SKM-1 treated with dmso at 0.1 percent for 144 hours (cell line): Measurements from ENCODE around the gene DHX8.
"Not testable (repeated sequence)": the region's sequence is repeated elsewhere in the genome, so short reads cannot be mapped to it uniquely, and the experiment has no call there.

Experiments used
- DNase-seq: peaks from one replicate; lab custom pipeline; 2025; ENCODE audit not compliant: unreplicated experiment; lab: John Stamatoyannopoulos, UW

DHX8 gene

DNA sequence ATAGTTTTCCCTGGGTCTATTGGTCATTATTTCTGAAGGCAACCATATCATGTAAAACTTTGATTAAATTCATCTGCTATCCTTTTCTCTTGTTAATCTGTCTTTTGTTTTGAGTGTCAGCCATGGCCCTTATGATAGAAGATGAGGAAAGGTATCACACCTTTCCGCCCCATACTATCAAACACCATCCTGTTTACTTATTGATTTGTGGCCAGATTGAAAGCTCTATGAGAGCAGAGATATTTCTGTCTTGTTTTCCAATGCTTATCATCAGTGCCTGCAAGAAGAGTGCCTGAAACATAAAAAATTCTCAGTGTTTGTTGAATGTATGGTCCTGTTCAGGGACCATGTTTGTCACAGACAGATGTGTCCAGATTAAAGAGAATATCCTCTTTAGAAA, 22.6 kb upstream of the DHX8 start:
- no peak for DNase-seq

DNA sequence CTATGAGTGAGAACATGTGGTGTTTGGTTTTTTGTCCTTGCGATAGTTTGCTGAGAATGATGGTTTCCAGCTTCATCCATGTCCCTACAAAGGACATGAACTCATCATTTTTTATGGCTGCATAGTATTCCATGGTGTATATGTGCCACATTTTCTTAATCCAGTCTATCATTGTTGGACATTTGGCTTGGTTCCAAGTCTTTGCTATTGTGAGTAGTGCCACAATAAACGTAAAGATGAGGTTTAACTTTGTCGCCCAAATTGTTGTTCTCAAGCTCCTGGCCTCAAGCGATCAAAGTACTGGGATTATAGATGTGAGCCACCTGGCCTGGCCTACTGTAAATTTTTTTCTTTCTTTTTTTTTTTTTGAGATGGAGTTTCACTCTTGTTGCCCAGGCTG, 21.2 kb upstream of the DHX8 start:
- not testable (repeated sequence) for DNase-seq

DNA sequence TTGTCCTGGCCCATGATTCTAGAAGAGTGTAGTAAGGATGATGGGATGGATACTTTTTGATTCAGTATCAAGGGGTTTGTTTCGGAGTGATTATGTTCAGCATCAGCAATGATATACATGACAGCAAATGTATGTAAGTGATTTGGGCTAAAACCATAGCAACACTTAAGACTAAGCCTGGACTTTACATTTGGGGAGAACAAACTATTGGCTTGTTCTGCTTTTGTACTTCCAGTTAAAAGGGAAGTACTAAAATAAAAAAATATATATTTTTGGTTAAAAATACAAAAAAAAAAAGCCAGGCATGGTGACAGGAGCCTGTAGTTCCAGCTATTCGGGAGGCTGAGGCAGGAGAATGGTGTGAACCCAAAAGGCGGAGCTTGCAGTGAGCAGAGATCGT, 20.5 kb upstream of the DHX8 start:
- no peak for DNase-seq

DNA sequence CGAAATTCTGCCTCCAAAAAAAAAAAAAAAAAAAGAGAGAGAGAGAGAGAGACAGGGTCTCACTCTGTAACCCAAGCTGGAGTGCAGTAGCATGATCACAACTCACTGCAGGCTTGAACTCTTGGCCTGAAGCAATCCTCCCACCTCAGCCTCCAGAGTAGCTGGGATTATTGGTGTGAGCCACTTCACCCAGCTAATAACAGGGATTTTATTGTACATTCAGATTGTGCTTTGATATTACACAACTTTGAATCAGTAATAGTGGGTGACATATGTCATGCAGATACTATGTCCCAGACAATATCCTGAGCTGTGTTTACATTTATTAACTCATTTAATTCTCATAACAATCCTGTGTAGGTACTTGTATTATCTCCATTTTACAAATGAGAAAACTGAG, 19.7 kb upstream of the DHX8 start:
- DNase-seq: no peak

DNA sequence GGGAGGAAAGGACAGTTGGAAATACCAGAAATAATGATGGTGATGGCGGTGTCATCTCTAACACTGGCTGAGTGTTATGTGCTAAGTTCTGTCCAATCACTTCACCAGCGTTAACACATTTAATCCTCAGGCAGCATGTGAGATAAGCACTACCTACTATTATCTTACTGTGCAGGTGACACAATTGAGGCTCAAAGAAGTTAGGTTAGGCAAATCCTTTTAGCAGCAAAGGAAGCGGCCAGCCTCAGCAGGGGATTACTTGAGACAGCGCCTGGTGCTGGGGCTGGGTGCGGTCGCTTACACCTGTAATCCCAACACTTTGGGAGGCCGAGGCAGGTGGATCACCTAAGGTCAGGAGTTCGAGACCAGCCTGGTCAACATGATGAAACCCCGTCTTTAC, 18.7 kb upstream of the DHX8 start:
- no peak for DNase-seq

DNA sequence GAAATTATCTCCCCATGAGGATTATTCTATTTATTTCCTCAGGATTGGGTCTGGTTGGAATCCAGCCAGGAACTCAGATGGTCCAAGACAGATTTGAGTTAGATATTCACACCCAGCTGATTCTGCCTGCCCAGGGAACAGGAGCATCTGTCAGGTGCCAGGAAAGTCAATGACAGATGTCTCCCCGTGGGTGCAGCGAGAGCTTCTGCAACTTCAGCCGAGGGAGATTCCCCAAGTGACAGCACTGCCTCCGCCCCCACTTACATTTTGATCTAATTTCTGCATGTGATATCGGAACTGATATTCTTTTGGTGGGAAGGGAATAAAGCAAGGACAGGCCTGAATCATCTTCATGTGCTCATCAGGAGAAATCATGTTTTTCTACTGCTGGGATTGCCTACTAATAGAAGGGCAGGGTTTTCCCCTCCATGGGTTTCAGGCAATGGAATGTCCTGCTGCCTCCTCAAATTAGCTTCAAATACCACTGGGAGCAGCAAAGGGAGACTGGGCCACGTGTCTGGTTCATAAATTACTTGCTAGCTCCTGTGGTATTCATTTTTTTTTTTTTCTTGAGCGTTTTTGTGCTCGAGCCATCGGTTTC, 15.7 kb upstream of the DHX8 start:
- no peak for DNase-seq

DNA sequence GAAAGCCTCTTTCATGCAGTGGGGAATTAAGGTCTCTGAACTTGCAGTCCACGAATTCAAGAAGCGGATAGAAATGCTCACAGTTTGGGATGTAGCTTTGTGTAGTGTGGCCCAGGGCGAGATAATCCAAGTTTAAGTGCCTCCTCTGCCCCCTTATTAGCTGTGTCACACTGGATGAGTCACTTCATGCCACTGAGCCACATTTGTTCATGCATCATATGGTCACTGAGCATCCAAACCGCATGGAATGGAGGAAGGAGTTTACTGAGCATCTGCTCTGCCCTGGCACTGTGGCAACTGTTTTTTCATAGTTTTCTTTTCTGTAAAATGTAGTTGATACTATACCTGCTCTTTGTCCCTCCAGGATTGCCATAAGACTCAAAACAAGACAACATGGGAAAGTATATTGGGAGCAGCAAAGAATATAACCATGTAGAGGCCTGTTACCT, 15.1 kb upstream of the DHX8 start:
- DNase-seq: no peak

DNA sequence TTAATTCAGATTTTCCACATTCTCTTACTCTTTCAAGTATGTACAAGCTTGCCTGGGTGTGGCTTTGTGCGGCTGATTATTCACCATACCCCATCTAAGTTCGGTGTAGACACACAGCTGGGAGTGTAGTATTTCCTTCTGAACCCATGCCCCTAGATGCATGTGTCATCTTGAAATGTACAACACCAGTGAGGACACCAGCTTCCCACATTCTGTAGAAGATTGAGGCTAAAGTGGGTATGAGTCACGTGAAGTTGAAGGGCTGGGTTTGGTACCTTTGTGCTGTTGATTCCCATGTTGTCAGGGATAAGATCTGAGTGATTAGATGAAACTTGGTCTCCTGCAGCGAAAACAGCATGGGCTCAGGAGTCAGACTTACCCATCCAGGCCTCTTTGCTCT, 14.6 kb upstream of the DHX8 start:
- no peak for DNase-seq

DNA sequence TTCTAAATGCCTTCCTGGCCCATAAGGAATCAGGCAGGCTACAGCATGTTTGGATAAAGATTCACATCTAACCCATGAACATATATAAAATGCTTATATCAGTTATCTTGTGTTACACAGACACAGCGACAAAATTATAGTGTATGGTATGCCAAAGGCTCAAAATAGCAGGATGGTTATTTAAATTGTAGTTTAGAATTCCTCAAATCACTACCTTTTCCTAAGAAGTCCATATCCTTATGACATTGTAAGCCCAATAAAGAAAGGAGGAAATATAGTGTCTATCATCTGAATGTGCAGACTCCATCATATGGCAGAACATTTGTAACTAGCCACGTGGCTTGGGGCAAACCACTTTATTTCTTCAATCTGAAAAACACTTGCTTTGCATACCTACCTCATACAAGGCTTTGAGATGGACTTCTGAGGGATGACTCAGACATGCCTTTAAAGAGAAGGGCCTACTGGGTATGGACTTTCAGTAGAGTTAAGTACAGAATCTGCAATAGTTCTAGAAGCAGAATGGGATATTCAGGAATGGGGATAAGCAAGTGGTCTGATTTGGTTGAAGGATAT, 12.1 kb upstream of the DHX8 start:
- no peak for DNase-seq

DNA sequence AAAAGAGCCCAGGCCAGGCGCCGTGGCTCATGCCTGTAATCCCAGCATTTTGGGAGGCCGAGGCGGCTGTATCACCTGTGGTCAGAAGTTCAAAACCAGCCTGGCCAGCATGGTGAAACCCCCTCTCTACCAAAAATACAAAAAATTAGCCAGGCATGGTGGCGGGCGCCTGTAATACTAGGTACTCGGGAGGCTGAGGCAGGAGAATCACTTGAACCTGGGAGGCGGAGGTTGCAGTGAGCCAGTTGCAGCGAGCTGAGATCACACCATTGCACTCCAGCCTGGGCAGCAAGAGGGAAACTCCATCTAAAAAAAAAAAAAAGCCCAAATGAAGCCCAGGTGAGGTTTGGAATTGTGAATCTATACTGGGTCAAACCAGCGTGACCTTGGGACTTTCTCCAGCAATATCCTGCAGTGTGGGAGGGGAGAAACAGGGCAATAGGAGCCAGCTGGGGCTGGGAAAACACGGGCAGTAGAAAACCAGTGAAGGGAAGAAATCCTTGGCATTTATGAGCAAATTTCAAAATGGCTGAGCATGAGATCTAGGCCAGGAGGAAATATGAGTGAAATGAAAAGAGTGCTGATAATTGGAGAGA, 8.2 kb upstream of the DHX8 start:
- DNase-seq: no peak

DNA sequence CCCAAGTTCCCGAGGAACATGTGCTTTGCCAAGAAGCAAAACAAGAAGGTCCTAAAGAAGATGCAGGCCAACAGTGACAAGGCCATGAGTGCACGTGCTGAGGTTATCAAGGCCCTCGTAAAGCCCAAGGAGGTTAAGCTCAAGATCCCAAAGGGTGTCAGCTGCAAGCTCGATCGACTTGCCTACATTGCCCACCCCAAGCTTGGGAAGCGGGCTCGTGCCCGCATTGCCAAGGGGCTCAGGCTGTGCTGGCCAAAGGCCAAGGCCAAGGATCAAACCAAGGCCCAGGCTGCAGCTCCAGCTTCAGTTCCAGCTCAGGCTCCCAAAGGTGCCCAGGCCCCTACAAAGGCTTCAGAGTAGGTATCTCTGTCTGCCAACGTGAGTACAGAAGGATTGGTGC, 7.5 kb upstream of the DHX8 start:
- DNase-seq: not testable (repeated sequence)

DNA sequence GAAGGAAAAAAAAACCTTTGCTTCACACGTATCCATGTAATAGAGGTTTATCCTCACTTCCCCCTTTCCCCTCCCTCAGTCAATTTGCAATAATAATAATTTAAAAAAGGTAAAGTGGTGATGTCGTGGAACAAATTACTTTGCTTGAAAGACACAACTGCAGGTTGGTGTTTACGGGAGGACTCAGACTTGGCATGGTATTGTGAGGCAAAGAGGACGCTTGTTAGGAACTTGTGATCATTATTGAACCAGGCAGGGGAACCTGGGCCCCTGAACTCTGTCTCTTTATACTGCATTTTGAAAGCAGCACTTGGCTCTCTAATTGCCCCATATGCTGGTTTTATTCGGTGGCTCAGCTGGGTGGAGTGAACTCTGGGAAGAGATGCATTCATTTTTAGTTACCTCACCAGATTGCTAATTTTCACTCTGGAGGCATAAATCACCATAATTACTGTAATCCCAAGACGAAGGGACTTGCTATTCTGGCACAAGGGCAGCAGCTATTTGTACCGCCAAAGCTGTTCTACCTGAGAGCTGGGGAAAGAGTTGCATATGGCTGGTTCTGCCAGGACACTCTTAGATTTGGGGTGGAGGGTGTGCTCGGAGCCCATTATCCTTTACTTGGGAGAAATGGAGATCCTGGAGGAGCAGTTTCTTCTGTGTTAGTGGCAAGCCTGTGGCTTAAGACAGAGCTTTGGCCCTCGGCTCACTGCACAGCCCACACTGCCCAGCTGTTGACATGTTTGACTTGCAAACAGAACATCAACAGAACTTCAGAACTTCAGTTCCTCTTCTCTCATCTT, 5.7 kb upstream of the DHX8 start:
- DNase-seq: no peak

DNA sequence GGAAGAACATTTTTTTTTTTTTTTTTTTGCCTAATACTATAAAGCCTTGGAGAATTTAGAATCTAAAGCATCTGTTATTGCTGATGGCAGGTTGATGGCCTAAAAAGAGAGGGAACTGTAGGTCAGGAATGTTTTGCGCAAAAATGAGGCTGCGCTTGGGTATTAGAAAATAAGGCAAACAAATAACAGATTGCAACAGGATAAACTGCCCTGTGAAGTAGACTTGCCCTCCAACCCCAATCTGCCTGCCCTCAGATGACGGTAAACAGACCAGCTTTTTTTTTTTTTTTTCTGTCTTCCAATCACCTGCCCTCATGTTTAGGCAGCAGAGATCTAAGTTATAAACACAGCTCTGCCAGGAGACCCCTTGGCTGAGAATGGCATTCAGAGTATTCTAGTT, 3.8 kb upstream of the DHX8 start:
- no peak for DNase-seq

DNA sequence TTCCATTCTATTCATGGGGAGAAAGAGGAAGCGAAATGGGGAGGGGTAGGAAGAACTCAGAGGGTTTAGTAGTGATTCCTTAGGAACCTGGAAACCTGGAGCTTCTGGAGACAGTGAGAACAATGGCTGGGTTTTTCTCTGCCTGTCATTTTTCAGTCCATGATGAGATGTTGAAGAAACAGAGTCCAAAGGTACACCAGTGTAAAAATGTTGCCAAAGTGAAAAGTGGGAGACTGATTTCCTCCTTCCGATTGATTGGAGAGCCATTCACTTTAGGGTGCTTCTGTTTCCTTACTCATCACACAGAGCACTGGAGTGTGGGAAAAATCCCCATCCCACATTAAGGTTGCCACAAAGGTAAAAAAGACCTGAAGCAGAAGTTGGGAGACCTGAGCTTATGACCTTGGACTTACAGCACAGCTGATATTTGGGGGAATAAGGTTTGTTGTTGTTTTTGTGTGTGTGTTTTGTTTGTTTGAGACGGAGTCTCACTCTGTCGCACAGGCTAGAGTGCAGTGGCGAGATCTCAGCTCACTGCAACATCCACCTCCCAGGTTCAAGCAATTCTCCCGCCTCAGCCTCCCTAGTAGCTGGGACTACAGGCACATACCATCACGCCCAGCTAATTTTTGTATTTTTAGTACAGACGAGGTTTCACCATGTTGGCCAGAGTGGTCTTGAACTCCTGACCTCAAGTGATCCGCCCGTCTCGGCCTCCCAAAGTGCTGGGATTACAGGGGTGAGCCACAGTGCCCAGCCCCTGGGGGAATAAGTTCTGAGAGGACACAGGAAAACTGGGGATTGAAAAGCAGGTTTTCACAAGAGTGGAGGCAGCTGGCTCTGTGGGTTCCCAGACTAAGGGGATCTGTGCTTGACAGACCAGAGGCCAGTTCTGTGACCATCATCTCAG, 1.4 kb upstream of the DHX8 start:
- no peak for DNase-seq

DNA sequence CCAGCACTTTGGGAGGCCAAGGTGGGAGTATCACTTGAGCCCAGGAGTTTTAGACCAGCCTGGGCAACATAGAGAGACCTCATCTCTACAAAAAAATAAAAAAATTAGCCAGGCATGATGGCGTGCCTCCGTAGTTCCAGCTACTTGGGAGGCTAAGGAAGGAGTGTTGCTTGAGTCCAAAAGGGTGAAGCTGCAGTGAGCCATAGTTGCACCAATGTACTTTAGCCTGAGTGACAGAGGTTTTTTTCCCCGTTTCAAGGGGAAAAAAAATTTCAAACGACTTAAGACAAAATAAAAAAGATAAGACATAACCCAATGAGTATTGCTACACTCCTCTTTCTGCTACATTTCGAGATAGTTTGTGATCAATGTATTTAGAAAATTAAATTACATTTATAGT, 6.8 kb downstream of the DHX8 start:
- DNase-seq: no peak

DNA sequence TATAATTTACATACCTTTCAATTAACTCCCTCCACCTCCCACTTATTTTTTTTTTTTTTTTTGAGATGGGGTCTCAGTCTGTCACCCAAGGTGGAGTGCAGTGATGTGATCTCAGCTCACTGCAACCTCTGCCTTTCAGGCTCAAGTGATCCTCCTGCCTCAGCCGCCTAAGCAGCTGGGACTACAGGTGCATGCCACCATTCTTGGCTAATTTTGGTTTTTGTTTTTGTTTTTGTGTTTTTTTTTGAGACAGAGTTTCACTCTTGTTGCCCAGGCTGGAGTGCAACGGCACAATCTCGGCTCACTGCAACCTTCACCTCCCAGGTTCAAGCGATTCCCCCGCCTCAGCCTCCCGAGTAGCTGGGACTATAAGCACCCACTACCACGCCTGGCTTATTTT, 25.7 kb downstream of the DHX8 start:
- not testable (repeated sequence) for DNase-seq

DNA sequence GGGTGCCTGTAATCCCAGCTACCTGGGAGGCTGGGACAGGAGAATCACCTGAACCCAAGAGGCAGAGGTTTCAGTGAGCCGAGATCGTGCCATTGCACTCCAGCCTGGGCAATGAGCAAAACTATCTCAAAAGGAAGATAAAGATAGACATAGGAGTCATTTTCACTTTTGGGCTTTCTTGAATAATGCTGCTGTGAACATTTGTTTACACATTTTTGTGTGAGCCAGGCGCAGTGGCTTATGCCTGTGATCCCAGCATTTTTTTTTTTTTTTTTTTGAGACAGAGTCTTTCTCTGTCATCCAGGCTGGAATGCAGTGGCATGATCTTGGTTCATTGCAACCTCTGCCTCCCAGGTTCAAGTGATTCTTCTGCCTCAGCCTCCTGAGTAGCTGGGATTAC, 27.4 kb downstream of the DHX8 start:
- DNase-seq: not testable (repeated sequence)

DNA sequence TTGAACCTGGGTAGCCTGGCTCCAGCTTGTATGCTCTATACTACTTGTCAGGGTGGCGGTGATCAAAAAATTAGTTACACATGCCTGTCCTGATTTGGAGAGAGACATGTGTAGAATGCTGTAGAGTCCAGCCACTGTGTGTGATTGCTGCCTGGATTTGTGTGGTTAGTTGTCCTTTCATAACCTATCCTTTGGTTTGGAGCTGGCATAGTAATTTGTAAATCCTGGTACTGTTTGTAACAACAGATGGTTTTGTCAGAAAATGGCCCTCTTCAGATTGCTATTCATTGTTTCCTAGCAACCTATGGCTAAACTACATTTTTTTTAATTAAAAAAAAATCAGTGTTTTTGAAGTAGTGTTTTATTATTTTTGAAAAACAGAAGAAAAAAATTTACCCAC, 31.9 kb downstream of the DHX8 start:
- DNase-seq: no peak

DNA sequence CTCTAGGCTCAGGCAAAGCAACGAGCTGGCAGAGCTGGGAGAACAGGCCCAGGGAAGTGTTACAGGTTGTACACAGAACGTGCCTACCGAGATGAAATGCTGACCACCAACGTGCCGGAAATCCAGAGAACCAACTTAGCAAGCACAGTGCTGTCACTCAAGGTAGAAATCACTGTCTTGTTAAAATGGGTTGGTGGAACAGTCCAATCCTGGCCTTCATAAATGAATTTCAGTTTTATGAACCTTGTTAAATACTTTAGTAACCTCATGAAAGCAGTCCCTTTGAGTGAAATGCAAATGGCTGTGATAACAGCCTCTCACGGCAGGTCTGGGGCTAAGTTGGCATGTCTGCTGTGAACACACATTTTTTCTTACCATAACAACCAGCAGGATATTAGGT, 33.4 kb downstream of the DHX8 start:
- DNase-seq: no peak

DNA sequence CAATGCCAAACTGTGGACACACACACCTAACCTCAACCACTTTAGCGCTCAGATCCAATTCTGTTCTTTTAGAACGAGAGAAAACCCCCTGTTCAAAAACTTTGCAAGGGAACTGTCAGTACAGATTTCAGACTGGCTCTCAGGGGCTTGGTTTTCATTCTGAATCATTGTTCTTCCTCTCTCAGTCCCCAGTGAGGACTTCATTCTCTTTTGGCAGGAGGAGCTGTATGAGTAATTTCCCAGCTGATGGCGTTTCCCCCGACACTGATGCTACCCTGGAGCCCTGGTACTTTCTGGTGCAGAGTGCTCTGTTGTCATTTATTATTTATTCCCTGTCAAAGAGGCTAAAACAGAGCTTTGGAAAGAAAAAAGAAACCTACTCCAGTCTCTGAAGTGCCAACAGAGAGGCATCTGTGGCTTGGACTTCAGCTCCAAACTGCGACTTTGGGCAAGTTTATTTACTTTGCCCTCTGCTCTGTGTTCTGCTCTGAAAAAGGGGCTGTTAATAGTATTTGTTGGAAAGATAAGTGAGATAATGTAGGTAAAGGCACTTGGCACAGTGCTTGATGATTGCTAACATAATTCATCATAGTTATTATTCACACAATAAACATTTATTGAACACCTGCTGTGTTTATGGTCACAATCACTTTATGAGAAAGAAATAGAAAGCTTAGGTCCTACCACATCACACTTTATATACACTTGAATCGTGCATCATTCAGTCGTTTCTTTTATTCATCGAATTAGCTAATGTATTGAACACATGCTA, 34.0 kb downstream of the DHX8 start:
- no peak for DNase-seq
